Ishikawa (cell line): Measurements from ENCODE around the gene RAET1G.

Source experiments
- CEBPB ChIP-seq: IDR thresholded peaks from 2 replicates; pipeline ENCODE4 v1.6.1; 2012
- EGR1 ChIP-seq: IDR thresholded peaks from 2 replicates; pipeline ENCODE4 v1.6.1; 2012
- EP300 ChIP-seq: IDR thresholded peaks from 2 replicates; pipeline ENCODE4 v1.6.1; 2012; ENCODE audit warnings: borderline replicate concordance
- MAX ChIP-seq: IDR thresholded peaks from 2 replicates; pipeline ENCODE4 v1.6.1; 2012
- TAF1 ChIP-seq: IDR thresholded peaks from 2 replicates; pipeline ENCODE4 v1.6.1; 2012; ENCODE audit warnings: low read depth, mild to moderate bottlenecking
- TCF12 ChIP-seq: IDR thresholded peaks from 2 replicates; pipeline ENCODE4 v1.6.1; 2012; ENCODE audit warnings: low read depth
- TF ChIP-seq, protein P1 (sequence below): IDR thresholded peaks from 2 replicates; pipeline ENCODE4 v1.6.1; 2012; ENCODE audit warnings: low read depth, mild to moderate bottlenecking

DNA sequence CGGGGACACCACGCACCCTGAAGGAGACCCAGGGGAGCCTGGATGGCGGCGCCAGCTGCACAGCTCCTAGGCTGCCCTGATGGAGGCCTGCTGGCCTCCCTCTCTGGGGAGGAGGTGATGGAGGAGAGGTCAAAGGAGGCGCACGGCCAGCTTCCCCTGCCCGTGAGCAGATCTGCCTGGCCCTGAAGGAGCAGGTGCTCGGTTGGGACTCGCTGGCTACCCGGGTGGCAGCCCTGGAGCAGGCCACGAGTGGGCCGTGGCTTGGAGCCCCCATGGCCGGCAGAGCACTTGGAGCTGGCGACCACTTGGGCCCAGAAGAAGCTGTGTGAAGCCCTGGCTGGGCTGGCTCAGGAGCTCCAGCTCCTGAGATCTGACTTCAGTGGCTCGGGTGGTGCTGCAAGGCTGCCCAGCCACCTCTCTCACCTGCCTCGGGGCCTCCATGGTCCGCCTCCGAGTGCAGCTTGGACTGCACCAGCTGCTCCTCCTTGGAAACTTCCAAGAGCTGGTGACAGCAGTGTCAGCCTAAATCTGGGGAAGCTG, 17.5 kb downstream of the RAET1G start:
- TF ChIP-seq, protein P1, sequence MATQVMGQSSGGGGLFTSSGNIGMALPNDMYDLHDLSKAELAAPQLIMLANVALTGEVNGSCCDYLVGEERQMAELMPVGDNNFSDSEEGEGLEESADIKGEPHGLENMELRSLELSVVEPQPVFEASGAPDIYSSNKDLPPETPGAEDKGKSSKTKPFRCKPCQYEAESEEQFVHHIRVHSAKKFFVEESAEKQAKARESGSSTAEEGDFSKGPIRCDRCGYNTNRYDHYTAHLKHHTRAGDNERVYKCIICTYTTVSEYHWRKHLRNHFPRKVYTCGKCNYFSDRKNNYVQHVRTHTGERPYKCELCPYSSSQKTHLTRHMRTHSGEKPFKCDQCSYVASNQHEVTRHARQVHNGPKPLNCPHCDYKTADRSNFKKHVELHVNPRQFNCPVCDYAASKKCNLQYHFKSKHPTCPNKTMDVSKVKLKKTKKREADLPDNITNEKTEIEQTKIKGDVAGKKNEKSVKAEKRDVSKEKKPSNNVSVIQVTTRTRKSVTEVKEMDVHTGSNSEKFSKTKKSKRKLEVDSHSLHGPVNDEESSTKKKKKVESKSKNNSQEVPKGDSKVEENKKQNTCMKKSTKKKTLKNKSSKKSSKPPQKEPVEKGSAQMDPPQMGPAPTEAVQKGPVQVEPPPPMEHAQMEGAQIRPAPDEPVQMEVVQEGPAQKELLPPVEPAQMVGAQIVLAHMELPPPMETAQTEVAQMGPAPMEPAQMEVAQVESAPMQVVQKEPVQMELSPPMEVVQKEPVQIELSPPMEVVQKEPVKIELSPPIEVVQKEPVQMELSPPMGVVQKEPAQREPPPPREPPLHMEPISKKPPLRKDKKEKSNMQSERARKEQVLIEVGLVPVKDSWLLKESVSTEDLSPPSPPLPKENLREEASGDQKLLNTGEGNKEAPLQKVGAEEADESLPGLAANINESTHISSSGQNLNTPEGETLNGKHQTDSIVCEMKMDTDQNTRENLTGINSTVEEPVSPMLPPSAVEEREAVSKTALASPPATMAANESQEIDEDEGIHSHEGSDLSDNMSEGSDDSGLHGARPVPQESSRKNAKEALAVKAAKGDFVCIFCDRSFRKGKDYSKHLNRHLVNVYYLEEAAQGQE: no peak
- TF ChIP-seq EP300: no peak
- TF ChIP-seq CEBPB: no peak
- TF ChIP-seq EGR1: no peak
- no peak for TF ChIP-seq TAF1
- no peak for TF ChIP-seq MAX
- no peak for TF ChIP-seq TCF12
